ENCODE measurements around the gene AOPEP. TPM values are rescaled to one million over a fixed set of nuclear protein-coding genes. Genes with fewer than 3 reads are reported as not detected.

The AOPEP gene
- total RNA-seq, 1 donor from 2014 or later = 24.8 TPM

- H3K4me3 Mint-ChIP-seq = no peak overlapping the region
- no peak for DNase-seq (ENCODE audit: low read depth, low spot score)
Observed at GRCh38 chr9:94717761-94718160, 8.7 kb upstream of the AOPEP start.

DNA sequence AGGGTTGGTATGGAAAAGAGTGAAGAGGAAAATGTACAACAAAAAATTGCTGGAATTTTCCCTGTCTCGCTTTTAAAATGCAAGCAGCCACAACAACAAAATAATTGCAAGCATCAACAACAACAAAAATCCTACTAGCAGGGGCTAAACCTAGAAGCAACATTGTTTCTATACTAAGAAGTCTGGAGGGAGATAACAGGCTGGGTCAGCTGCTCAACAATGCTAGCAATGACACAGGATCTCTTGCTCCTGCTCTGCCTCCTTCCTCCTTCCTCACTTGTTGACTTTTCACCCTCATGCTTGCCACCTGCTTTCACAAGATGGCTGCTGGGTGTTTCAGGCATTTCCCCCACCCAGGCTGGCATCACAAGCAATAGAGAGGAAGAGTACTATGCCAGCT lies 7.6 kb upstream of the AOPEP start:
- H3K4me3 Mint-ChIP-seq = no peak overlapping the region
- DNase-seq (ENCODE audit: low read depth, low spot score) = no peak
- no peaks in the 10 kb centered on the region for H3K27me3 Mint-ChIP-seq (ENCODE audit: low read depth)
- no peak overlapping the region for H3K27ac Mint-ChIP-seq (ENCODE audit: unreplicated experiment)
- H3K4me1 Mint-ChIP-seq = peaks cover 3% of the 10 kb centered on the region
- TF ChIP-seq, protein P1, sequence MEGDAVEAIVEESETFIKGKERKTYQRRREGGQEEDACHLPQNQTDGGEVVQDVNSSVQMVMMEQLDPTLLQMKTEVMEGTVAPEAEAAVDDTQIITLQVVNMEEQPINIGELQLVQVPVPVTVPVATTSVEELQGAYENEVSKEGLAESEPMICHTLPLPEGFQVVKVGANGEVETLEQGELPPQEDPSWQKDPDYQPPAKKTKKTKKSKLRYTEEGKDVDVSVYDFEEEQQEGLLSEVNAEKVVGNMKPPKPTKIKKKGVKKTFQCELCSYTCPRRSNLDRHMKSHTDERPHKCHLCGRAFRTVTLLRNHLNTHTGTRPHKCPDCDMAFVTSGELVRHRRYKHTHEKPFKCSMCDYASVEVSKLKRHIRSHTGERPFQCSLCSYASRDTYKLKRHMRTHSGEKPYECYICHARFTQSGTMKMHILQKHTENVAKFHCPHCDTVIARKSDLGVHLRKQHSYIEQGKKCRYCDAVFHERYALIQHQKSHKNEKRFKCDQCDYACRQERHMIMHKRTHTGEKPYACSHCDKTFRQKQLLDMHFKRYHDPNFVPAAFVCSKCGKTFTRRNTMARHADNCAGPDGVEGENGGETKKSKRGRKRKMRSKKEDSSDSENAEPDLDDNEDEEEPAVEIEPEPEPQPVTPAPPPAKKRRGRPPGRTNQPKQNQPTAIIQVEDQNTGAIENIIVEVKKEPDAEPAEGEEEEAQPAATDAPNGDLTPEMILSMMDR (conservative IDR thresholded peaks at IDR 0.05) = no peak
- no peaks in the 10 kb centered on the region for H3K36me3 Mint-ChIP-seq (ENCODE audit: low read depth)
- H3K9me3 Mint-ChIP-seq = peaks cover 8% of the 10 kb centered on the region

More at GRCh38 chr9:94717761-94718160, 8.7 kb upstream of the AOPEP start:
- TF ChIP-seq, protein P1 (conservative IDR thresholded peaks at IDR 0.05) = no peak
- Mint-ChIP-seq H3K27ac (ENCODE audit: unreplicated experiment) (no peak overlapping the region), H3K27me3 (ENCODE audit: low read depth) (no peaks in the 10 kb centered on the region), H3K4me1 (peaks cover 3% of the 10 kb centered on the region), H3K9me3 (peaks cover 8% of the 10 kb centered on the region), H3K36me3 (ENCODE audit: low read depth) (no peaks in the 10 kb centered on the region)

DNA sequence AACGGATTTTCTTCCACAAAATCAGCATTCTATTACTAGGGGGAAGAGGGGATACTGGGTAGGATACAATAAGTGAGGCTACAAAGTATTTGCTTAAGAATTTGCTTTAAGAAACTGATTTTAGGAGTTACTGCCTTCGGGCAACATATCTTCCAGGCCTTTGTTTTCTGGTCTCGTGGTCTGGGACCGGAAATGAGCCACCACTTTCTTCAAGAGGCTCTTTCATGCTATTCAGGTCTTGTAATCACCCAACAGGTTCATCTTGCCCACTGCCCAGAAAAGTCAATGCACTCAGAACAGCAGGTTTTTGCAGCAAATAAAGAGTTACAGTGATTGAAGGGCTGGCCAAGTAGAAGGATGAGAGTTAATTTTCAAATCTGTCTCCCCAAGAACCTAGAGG lies 6.6 kb upstream of the AOPEP start:
- peaks cover 8% of the 10 kb centered on the region for H3K9me3 Mint-ChIP-seq
- H3K4me3 Mint-ChIP-seq = no peak overlapping the region
- peaks cover 3% of the 10 kb centered on the region for H3K4me1 Mint-ChIP-seq
- no peaks in the 10 kb centered on the region for H3K36me3 Mint-ChIP-seq (ENCODE audit: low read depth)
- TF ChIP-seq, protein P1 (conservative IDR thresholded peaks at IDR 0.05) = no peak
- no peak overlapping the region for H3K27ac Mint-ChIP-seq (ENCODE audit: unreplicated experiment)
- H3K27me3 Mint-ChIP-seq (ENCODE audit: low read depth) = no peaks in the 10 kb centered on the region
- no peak for DNase-seq (ENCODE audit: low read depth, low spot score)

DNA sequence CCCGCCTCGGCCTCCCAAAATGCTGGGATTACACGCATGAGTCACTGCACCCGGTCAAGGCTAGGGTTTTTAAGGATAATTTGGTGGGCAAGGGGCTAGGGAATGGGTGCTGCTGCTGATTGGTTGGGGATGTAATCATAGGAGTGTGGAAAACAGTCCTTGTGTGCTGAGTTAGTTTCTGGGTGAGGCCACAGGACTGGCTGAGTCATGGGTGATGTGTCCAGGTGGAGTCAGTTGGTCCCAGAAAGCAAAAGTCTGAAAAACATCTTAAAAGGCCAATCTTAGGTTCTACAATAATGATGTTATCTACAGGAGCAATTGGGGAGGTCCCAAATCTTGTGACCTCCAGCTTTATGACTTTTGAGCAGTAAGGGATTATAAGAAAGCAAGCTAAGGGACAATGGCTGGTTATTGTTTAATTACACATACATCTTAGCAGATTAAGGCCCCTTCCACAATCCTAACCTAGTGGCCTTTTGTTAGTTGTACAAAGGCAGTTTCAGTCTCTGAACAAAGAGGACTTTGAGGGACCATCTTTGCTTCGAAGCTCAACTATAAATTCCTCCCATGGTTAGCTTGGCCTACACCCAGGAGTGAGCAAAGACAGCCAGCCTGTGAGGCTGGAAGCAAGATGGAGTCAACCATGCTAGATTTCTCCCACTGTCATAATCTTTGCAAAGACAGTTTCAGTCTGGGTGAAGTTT lies 5.5 kb upstream of the AOPEP start:
- H3K27me3 Mint-ChIP-seq (ENCODE audit: low read depth) = no peaks in the 10 kb centered on the region
- H3K36me3 Mint-ChIP-seq (ENCODE audit: low read depth) = no peaks in the 10 kb centered on the region
- H3K9me3 Mint-ChIP-seq = peaks cover 8% of the 10 kb centered on the region
- TF ChIP-seq, protein P1 (conservative IDR thresholded peaks at IDR 0.05) = no peak
- H3K4me1 Mint-ChIP-seq = peaks cover 3% of the 10 kb centered on the region
- DNase-seq (ENCODE audit: low read depth, low spot score) = no peak
- no peak overlapping the region for H3K4me3 Mint-ChIP-seq
- H3K27ac Mint-ChIP-seq (ENCODE audit: unreplicated experiment) = no peak overlapping the region

DNA sequence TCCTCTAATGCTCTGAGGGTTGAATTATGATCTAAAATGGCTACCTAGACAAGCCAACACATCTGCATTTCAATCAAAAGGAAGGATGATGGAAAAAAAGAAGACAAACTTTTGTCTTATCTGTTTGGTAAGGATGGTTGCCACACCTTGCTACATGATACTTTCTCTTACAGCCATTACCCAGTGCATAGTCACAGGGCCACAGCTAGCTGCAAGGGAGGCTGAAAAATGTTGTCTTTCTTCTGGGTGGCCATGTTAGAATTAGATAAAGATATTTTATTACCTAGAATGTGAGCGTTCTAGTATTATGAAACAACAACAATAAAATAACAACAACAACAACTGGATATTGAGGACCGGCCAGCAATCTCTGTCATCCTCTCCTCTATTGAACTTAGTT lies 4.7 kb upstream of the AOPEP start:
- no peaks in the 10 kb centered on the region for H3K36me3 Mint-ChIP-seq (ENCODE audit: low read depth)
- no peak overlapping the region for H3K27ac Mint-ChIP-seq (ENCODE audit: unreplicated experiment)
- H3K4me3 Mint-ChIP-seq = no peak overlapping the region
- no peak for DNase-seq (ENCODE audit: low read depth, low spot score)
- peaks cover 5% of the 10 kb centered on the region for H3K4me1 Mint-ChIP-seq
- peaks cover 8% of the 10 kb centered on the region for H3K9me3 Mint-ChIP-seq
- no peaks in the 10 kb centered on the region for H3K27me3 Mint-ChIP-seq (ENCODE audit: low read depth)
- TF ChIP-seq, protein P1 (conservative IDR thresholded peaks at IDR 0.05) = no peak
